ENCODE measurements around the gene NGDN. TPM values are rescaled to one million over a fixed set of nuclear protein-coding genes. Genes with fewer than 3 reads are reported as not detected.

Gene NGDN
- total and polyA plus RNA-seq, 2 experiments from 2014 or later, result 47.2 to 47.6 TPM

- Histone ChIP-seq H3K9me3 (ENCODE audit: low read depth) (no peaks in the 10 kb centered on the region), H3K79me2 (no peaks in the 10 kb centered on the region), H3K27ac (no peak overlapping the region), H3K4me1 (ENCODE audit: insufficient read depth) (no peaks in the 10 kb centered on the region), H3K27me3 (no peaks in the 10 kb centered on the region), H2AFZ (no peak overlapping the region), H3K4me2 (no peak overlapping the region), H3K36me3 (replicated peaks; ENCODE audit: insufficient read depth, low read depth) (no peaks in the 10 kb centered on the region), H3K9me2 (replicated peaks; ENCODE audit: insufficient read depth) (no peaks in the 10 kb centered on the region), H3K4me3 (no peak overlapping the region), H4K20me1 (ENCODE audit: insufficient read depth, poor library complexity, severe bottlenecking) (no peaks in the 10 kb centered on the region)
- WGBS (ENCODE audit: low lambda C conversion rate, missing lambda C conversion rate), result 88% methylated on average over 10 of the region's 10 CpGs
- no peak for DNase-seq (ENCODE audit: low spot score)
- TF ChIP-seq EZH2phosphoT487 (IDR thresholded peaks at IDR 0.05; ENCODE audit: low read depth, severe bottlenecking, unreplicated experiment) (no peak), CTCF (IDR thresholded peaks at IDR 0.05; ENCODE audit: poor library complexity) (no peak), EZH2 (IDR thresholded peaks at IDR 0.05; ENCODE audit: borderline replicate concordance) (no peak)
These were observed 36.6 kb upstream of the NGDN start for GRCh38 chr14:23432946-23433345.

- H2AFZ ChIP-seq, result no peak overlapping the region
- no peaks in the 10 kb centered on the region for H3K4me1 ChIP-seq (ENCODE audit: insufficient read depth)
- H3K36me3 ChIP-seq (replicated peaks; ENCODE audit: insufficient read depth, low read depth), result no peaks in the 10 kb centered on the region
- H3K4me3 ChIP-seq, result no peak overlapping the region
- no peaks in the 10 kb centered on the region for H3K9me2 ChIP-seq (replicated peaks; ENCODE audit: insufficient read depth)
- H3K9me3 ChIP-seq (ENCODE audit: low read depth), result no peaks in the 10 kb centered on the region
- H4K20me1 ChIP-seq (ENCODE audit: insufficient read depth, poor library complexity, severe bottlenecking), result no peaks in the 10 kb centered on the region
- WGBS (ENCODE audit: low lambda C conversion rate, missing lambda C conversion rate), result 78% methylated on average over 10 of the region's 10 CpGs
- DNase-seq (ENCODE audit: low spot score), result no peak
- no peak for TF ChIP-seq EZH2 (IDR thresholded peaks at IDR 0.05; ENCODE audit: borderline replicate concordance)
- TF ChIP-seq CTCF (IDR thresholded peaks at IDR 0.05; ENCODE audit: poor library complexity), result no peak
- no peak for TF ChIP-seq EZH2phosphoT487 (IDR thresholded peaks at IDR 0.05; ENCODE audit: low read depth, severe bottlenecking, unreplicated experiment)
- no peak overlapping the region for H3K27ac ChIP-seq
- no peaks in the 10 kb centered on the region for H3K27me3 ChIP-seq
- H3K79me2 ChIP-seq, result no peaks in the 10 kb centered on the region
- H3K4me2 ChIP-seq, result no peak overlapping the region
These were observed 36.0 kb upstream of the NGDN start for GRCh38 chr14:23433457-23433856.

DNA sequence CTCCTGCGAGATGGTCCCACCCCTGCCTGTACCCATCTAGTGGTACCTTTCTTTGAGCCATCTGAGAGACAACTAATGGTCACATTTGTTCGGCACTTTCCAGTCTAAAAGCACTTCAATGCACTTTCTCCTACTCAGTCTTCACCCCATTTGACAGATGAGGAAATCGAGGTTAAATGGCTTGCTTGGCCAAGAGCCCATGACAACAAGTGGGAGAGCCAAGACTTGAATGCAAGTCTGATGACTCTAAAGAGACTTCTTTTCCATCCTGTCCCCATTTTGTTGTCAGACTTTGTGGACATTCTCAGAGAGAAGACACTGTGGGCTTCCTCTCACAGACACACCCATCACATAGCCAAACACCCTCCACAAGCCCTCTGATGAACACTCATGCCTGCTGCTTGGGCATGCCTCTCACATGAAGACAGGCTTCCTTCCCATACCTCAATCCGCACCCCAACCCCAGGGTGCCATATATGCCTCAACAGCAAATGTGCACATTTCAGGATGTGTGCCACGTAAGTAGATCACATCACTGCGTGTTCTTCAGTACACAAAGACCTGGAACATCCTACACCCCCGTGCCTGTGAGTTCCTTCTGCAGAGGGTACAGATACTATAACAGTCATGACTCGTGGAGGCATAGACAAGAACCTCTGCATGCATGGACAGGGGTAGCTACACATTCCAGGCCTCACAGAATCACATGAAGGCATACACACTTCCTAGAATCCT, 34.8 kb upstream of the NGDN start:
- Histone ChIP-seq H2AFZ (no peak overlapping the region), H3K79me2 (no peaks in the 10 kb centered on the region), H3K9me3 (ENCODE audit: low read depth) (no peaks in the 10 kb centered on the region), H4K20me1 (ENCODE audit: insufficient read depth, poor library complexity, severe bottlenecking) (no peaks in the 10 kb centered on the region), H3K9me2 (replicated peaks; ENCODE audit: insufficient read depth) (no peaks in the 10 kb centered on the region), H3K4me3 (no peak overlapping the region), H3K27ac (no peak overlapping the region), H3K4me1 (ENCODE audit: insufficient read depth) (no peaks in the 10 kb centered on the region), H3K36me3 (replicated peaks; ENCODE audit: insufficient read depth, low read depth) (no peaks in the 10 kb centered on the region), H3K4me2 (no peak overlapping the region), H3K27me3 (no peaks in the 10 kb centered on the region)
- TF ChIP-seq EZH2phosphoT487 (IDR thresholded peaks at IDR 0.05; ENCODE audit: low read depth, severe bottlenecking, unreplicated experiment), result no peak
- TF ChIP-seq CTCF (IDR thresholded peaks at IDR 0.05; ENCODE audit: poor library complexity), result no peak
- no peak for TF ChIP-seq EZH2 (IDR thresholded peaks at IDR 0.05; ENCODE audit: borderline replicate concordance)
- WGBS (ENCODE audit: low lambda C conversion rate, missing lambda C conversion rate), result 75% methylated on average over 8 of the region's 8 CpGs
- DNase-seq (ENCODE audit: low spot score), result no peak
